SK-N-SH treated with all-trans-retinoic acid at 6 μM for 48 hours (cell line): ENCODE data around the gene IGFL4.

Experiments
- ATAC-seq: fragments of 200-7000 bp; cut with Tn5 transposase; 3 replicates; pipeline ENCODE4 v1.9.1; 2020; ENCODE audit warnings: mild to moderate bottlenecking, moderate library complexity
- BACH2 ChIP-seq: fragments of 250-450 bp; sonication (Bioruptor Pico); IDR thresholded peaks from 2 replicates; pipeline ENCODE4 v1.9.0; 2021; ENCODE audit warnings: mild to moderate bottlenecking, borderline replicate concordance
- CSDC2 ChIP-seq: fragments of 250-450 bp; sonication (Bioruptor Pico); IDR thresholded peaks from 2 replicates; pipeline ENCODE4 v1.5.0; 2020; ENCODE audit warnings: mild to moderate bottlenecking, moderate library complexity
- ESRRG ChIP-seq: fragments of 250-450 bp; sonication (Bioruptor Pico); IDR thresholded peaks from 2 replicates; pipeline ENCODE4 v1.6.1; 2021; ENCODE audit warnings: mild to moderate bottlenecking
- GLIS3 ChIP-seq: fragments of 250-450 bp; sonication (Bioruptor Pico); IDR thresholded peaks from 2 replicates; pipeline ENCODE4 v1.5.0; 2020; ENCODE audit warnings: mild to moderate bottlenecking, moderate library complexity
- ISL1 ChIP-seq: fragments of 250-450 bp; sonication (Bioruptor Pico); IDR thresholded peaks from 2 replicates; pipeline ENCODE4 v2.1.2; 2022; ENCODE audit warnings: mild to moderate bottlenecking, moderate library complexity
- PPARA ChIP-seq: fragments of 250-450 bp; sonication (Bioruptor Pico); IDR thresholded peaks from 2 replicates; pipeline ENCODE4 v1.5.0; 2020; ENCODE audit warnings: mild to moderate bottlenecking, borderline replicate concordance
- SNAI2 ChIP-seq: fragments of 250-450 bp; sonication (Bioruptor Pico); IDR thresholded peaks from 2 replicates; pipeline ENCODE4 v1.5.0; 2020; ENCODE audit warnings: mild to moderate bottlenecking, moderate library complexity
- TCF4 ChIP-seq: fragments of 250-450 bp; sonication (Bioruptor Pico); IDR thresholded peaks from 2 replicates; pipeline ENCODE4 v1.8.0; 2021; ENCODE audit warnings: mild to moderate bottlenecking, moderate library complexity, borderline replicate concordance
- TOX ChIP-seq: fragments of 250-450 bp; sonication (Bioruptor Pico); IDR thresholded peaks from 2 replicates; pipeline ENCODE4 v1.8.0; 2021; ENCODE audit warnings: mild to moderate bottlenecking, moderate library complexity, borderline replicate concordance
- ZC3H10 ChIP-seq: fragments of 250-450 bp; sonication (Bioruptor Pico); IDR thresholded peaks from 2 replicates; pipeline ENCODE4 v1.5.1; 2021; ENCODE audit warnings: mild to moderate bottlenecking, moderate library complexity
- ZFP30 ChIP-seq: fragments of 450-650 bp; formaldehyde crosslinking; IDR thresholded peaks from 2 replicates; pipeline ENCODE4 v1.5.0; 2022; ENCODE audit warnings: mild to moderate bottlenecking, moderate library complexity
- ZNF565 ChIP-seq: fragments of 450-650 bp; formaldehyde crosslinking; conservative IDR thresholded peaks from 2 replicates; pipeline ENCODE4 v1.5.0; 2020; ENCODE audit warnings: low read depth, mild to moderate bottlenecking, moderate library complexity
- ZNF70 ChIP-seq: fragments of 450-650 bp; formaldehyde crosslinking; IDR thresholded peaks from 2 replicates; pipeline ENCODE4 v1.5.0; 2020; ENCODE audit warnings: mild to moderate bottlenecking, moderate library complexity
- ZNF8 ChIP-seq: fragments of 450-650 bp; formaldehyde crosslinking; IDR thresholded peaks from 2 replicates; pipeline ENCODE4 v1.5.0; 2020; ENCODE audit warnings: mild to moderate bottlenecking, moderate library complexity
- TF ChIP-seq, protein P1 (sequence below): fragments of 250-450 bp; sonication (Bioruptor Pico); IDR thresholded peaks from 2 replicates; pipeline ENCODE4 v1.5.1; 2021; ENCODE audit warnings: mild to moderate bottlenecking, moderate library complexity
- TF ChIP-seq, protein P2 (sequence below): fragments of 250-450 bp; sonication (Bioruptor Pico); IDR thresholded peaks from 2 replicates; pipeline ENCODE4 v1.5.0; 2020; ENCODE audit warnings: mild to moderate bottlenecking, moderate library complexity
- TF ChIP-seq, protein P3 (sequence below): fragments of 250-450 bp; sonication (Bioruptor Pico); IDR thresholded peaks from 2 replicates; pipeline ENCODE4 v1.5.1; 2020; ENCODE audit warnings: low read depth, mild to moderate bottlenecking, moderate library complexity
- TF ChIP-seq, protein P4 (sequence below): fragments of 250-450 bp; sonication (Bioruptor Pico); IDR thresholded peaks from 2 replicates; pipeline ENCODE4 v1.8.0; 2020; ENCODE audit warnings: mild to moderate bottlenecking, moderate library complexity, borderline replicate concordance

Gene IGFL4

DNA sequence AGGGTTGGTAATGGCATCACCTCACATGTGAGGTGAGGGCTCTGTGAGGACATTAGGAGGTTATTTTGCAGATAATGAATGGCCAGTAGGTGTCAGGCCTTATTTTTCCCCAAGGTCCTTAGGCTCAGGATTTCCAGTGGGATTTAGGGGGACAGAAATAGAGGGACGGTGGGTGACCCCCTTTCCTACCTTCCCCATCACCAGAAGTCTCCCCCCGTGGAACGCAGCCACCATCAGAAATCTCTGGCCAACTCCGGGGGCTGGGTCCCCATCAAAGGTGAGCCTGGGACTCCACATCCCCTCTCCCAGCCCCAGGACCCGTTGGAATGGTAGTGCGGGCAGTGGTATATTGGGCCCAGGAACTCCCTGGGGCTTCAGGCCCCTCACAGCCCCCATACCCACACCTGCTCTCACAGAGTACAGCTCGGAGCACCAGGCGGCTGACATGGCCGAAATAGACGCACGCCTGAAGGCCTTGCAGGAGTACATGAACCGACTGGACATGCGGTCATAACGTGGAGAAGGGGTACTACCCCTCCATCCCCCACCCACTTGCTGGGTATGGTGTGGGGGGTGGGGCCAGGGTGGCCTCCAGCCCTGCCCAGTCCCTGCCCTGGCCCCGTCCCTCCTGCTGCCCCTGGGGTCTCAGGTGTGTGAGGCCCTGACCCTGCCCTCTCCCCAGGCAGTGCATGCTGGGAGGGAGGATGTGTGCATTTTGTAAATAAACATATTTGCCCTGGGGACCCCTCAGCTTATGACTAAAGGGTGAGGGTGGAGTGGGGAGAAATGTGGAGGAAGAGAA, 22.7 kb downstream of the IGFL4 start:
- TF ChIP-seq GLIS3 (CRISPR knock-in tag) = no peak
- no peak for TF ChIP-seq TCF4
- TF ChIP-seq SNAI2 (CRISPR knock-in tag) = no peak
- TF ChIP-seq, all 23 proteins: peak for 0
- ATAC-seq = no peak

DNA sequence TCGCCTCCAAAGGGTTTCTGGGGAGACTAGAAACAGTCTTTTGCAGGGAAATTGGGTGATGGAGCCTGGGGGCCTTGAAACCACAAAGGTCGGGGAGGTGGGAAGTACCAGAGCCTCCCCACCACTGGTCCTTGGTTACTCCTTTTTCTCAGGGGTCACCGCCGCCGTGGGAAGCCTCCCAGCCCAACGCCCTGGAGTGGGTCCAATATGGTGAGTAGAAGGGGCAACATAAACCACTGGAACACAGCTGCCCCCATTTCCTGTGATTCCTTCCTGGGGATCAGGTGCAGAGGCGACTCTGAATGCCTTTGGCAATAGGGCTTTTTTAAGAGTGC, 23.7 kb downstream of the IGFL4 start:
- no peak for TF ChIP-seq BACH2 (CRISPR knock-in tag)
- TF ChIP-seq, protein P1, sequence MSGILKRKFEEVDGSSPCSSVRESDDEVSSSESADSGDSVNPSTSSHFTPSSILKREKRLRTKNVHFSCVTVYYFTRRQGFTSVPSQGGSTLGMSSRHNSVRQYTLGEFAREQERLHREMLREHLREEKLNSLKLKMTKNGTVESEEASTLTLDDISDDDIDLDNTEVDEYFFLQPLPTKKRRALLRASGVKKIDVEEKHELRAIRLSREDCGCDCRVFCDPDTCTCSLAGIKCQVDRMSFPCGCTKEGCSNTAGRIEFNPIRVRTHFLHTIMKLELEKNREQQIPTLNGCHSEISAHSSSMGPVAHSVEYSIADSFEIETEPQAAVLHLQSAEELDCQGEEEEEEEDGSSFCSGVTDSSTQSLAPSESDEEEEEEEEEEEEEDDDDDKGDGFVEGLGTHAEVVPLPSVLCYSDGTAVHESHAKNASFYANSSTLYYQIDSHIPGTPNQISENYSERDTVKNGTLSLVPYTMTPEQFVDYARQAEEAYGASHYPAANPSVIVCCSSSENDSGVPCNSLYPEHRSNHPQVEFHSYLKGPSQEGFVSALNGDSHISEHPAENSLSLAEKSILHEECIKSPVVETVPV (CRISPR knock-in tag) = no peak
- no peak for TF ChIP-seq GLIS3 (CRISPR knock-in tag)
- TF ChIP-seq TCF4 = no peak
- TF ChIP-seq SNAI2 (CRISPR knock-in tag) = no peak
- no peak for TF ChIP-seq ZNF8
- TF ChIP-seq ZNF565 (CRISPR knock-in tag) = no peak
- TF ChIP-seq ESRRG = no peak
- TF ChIP-seq ISL1 (CRISPR knock-in tag) = no peak
- TF ChIP-seq, protein P2, sequence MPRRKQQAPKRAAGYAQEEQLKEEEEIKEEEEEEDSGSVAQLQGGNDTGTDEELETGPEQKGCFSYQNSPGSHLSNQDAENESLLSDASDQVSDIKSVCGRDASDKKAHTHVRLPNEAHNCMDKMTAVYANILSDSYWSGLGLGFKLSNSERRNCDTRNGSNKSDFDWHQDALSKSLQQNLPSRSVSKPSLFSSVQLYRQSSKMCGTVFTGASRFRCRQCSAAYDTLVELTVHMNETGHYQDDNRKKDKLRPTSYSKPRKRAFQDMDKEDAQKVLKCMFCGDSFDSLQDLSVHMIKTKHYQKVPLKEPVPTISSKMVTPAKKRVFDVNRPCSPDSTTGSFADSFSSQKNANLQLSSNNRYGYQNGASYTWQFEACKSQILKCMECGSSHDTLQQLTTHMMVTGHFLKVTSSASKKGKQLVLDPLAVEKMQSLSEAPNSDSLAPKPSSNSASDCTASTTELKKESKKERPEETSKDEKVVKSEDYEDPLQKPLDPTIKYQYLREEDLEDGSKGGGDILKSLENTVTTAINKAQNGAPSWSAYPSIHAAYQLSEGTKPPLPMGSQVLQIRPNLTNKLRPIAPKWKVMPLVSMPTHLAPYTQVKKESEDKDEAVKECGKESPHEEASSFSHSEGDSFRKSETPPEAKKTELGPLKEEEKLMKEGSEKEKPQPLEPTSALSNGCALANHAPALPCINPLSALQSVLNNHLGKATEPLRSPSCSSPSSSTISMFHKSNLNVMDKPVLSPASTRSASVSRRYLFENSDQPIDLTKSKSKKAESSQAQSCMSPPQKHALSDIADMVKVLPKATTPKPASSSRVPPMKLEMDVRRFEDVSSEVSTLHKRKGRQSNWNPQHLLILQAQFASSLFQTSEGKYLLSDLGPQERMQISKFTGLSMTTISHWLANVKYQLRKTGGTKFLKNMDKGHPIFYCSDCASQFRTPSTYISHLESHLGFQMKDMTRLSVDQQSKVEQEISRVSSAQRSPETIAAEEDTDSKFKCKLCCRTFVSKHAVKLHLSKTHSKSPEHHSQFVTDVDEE (CRISPR knock-in tag) = no peak
- TF ChIP-seq, protein P3, sequence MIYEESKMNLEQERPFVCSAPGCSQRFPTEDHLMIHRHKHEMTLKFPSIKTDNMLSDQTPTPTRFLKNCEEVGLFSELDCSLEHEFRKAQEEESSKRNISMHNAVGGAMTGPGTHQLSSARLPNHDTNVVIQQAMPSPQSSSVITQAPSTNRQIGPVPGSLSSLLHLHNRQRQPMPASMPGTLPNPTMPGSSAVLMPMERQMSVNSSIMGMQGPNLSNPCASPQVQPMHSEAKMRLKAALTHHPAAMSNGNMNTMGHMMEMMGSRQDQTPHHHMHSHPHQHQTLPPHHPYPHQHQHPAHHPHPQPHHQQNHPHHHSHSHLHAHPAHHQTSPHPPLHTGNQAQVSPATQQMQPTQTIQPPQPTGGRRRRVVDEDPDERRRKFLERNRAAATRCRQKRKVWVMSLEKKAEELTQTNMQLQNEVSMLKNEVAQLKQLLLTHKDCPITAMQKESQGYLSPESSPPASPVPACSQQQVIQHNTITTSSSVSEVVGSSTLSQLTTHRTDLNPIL (CRISPR knock-in tag) = no peak
- ATAC-seq = no peak

DNA sequence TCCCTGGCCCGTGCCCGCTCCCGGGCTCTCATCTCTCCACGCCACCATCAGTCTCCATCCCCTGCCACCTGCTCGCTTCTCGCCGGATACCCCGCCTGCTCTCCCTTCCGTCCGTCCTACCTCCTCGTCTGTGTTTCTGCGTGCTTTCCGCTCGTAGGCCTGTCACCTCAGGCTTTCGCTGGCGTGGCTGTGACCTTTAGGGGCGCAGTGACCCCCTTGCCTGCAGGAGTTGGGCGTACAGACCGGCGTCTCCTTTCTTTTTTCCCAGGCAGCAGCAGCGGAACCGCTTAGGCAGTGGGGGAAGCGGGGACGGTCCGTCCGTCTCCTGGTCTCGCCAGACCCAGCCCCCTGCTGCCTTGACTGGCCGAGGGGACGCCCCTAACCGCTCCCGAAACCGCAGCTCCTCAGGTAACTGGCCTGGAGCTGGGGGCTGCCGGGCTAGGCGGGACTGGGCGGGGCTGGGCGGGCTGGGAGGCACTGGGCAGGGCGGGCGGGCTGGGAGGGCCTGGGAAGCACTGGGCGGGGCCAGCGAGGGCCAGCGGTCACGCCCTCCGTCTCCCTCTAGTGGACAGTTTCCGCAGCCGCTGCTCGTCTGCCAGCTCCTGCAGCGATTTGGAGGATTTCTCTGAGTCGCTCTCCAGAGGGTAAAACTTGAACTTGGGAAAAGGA, 24.2 kb downstream of the IGFL4 start:
- TF ChIP-seq ZNF8 (no peak), ISL1 (CRISPR knock-in tag) (no peak), CSDC2 (no peak), GLIS3 (CRISPR knock-in tag) (no peak), BACH2 (CRISPR knock-in tag) (no peak), ESRRG (no peak), TCF4 (no peak), ZC3H10 (no peak), SNAI2 (CRISPR knock-in tag) (no peak), ZFP30 (no peak), ZNF70 (no peak), ZNF565 (CRISPR knock-in tag) (no peak)
- TF ChIP-seq, protein P3 (CRISPR knock-in tag) = no peak
- TF ChIP-seq, protein P4, sequence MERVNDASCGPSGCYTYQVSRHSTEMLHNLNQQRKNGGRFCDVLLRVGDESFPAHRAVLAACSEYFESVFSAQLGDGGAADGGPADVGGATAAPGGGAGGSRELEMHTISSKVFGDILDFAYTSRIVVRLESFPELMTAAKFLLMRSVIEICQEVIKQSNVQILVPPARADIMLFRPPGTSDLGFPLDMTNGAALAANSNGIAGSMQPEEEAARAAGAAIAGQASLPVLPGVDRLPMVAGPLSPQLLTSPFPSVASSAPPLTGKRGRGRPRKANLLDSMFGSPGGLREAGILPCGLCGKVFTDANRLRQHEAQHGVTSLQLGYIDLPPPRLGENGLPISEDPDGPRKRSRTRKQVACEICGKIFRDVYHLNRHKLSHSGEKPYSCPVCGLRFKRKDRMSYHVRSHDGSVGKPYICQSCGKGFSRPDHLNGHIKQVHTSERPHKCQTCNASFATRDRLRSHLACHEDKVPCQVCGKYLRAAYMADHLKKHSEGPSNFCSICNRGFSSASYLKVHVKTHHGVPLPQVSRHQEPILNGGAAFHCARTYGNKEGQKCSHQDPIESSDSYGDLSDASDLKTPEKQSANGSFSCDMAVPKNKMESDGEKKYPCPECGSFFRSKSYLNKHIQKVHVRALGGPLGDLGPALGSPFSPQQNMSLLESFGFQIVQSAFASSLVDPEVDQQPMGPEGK (CRISPR knock-in tag) = no peak
- ATAC-seq = peak; percentile 80

DNA sequence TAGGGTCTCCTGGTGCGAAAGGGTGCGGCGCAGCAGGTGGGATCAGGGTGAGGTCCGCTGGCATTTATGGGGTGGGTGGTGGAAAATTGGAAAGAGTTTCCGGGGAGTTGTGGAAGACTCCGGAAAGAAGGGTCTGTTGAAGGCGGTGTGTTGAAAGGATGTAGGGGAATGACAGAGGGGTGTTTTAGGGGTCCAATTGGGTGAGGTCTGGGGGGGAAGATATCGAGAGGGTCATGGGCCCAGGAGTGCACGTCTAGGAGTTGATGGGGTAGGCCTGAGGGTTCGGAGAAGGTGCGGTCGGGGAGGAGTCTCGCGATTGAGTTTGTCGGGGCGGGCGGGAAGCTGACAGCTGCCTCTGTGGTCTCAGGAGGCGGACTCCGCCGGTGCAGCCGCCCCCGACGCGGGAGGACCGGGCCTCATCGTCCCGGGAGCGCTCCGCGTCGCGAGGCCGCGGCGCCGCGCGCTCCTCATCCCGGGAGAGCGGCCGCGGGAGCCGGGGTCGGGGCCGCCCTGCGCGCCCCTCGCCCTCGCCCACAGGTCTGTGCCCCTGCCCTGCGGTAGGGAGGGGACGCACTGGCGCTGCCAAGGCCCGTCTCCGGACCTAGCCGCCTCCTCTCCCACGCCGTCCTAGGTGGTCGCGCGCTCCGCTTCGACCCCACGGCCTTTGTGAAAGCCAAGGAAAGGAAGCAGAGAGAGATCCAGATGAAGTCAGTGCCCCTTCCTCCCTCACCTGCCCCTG, 24.9 kb downstream of the IGFL4 start:
- TF ChIP-seq TOX (CRISPR knock-in tag) (no peak), ZC3H10 (no peak), PPARA (CRISPR knock-in tag) (no peak)
- TF ChIP-seq, protein P3 (CRISPR knock-in tag) = no peak
- ATAC-seq = peak; percentile 18
